GM12892 (cell line): ENCODE data around the gene FABP3.

Experiments used
- POLR2A ChIP-seq: IDR thresholded peaks from 2 replicates; pipeline ENCODE4 v1.6.1; 2011; ENCODE audit warnings: low read depth, low read length, control low read depth
- POLR2AphosphoS5 ChIP-seq: IDR thresholded peaks from 2 replicates; pipeline ENCODE4 v1.6.1; 2011; ENCODE audit warnings: low read depth, low read length, control low read depth
- TAF1 ChIP-seq: IDR thresholded peaks from 2 replicates; pipeline ENCODE4 v1.6.1; 2011; ENCODE audit warnings: low read depth, mild to moderate bottlenecking, control low read depth, low read length, borderline replicate concordance

DNA sequence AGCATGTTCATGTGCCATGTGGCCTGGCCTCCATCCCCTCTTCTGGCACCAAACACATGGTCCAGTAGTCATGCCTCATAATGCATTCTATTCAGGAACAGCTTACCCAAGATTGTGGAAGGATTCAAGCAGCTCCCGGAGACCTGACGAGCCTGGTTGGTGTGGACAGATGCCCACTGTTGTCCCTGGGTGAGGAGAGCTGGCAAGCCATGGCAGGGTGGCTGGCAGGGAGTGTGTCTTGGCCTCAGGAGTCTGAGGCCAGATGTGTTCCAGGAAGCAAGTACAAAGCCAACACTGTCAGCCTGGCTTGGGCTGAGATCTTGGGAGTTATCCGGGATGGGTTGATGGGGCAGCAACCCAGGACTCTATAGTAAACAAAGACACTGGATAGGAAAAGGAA, 7.3 kb upstream of the FABP3 start:
- TF ChIP-seq POLR2AphosphoS5 (no peak), TAF1 (no peak), POLR2A (no peak)
